ENCODE results near the gene SAMMSON.

SAMMSON gene

DNA sequence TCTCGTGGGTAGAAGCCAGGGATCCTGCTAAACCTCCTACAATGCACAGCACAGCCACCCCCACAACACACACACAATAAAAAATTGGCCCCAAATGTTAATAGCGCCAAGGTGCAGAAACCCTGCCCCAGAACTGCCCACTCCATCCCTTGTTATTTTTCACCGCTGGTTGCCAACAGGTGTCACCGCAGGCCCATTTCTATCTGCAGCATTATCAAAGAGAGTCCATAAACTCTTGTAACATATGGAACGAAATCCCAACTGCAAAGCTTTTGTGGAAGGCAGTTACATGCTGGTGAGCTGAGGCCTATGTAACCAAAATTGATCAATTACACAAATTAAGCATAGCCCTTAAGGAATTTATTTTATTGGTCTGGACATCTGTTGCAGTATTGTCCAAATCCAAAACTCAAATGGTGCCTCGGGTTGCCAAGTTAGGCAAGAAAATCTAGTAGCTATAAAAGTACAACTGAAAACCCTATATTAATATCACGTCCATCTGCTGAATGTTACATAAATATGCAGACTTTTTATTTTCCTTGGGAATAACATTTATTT lies 66.2 kb downstream of the SAMMSON start:
- TF ChIP-seq, protein P1, sequence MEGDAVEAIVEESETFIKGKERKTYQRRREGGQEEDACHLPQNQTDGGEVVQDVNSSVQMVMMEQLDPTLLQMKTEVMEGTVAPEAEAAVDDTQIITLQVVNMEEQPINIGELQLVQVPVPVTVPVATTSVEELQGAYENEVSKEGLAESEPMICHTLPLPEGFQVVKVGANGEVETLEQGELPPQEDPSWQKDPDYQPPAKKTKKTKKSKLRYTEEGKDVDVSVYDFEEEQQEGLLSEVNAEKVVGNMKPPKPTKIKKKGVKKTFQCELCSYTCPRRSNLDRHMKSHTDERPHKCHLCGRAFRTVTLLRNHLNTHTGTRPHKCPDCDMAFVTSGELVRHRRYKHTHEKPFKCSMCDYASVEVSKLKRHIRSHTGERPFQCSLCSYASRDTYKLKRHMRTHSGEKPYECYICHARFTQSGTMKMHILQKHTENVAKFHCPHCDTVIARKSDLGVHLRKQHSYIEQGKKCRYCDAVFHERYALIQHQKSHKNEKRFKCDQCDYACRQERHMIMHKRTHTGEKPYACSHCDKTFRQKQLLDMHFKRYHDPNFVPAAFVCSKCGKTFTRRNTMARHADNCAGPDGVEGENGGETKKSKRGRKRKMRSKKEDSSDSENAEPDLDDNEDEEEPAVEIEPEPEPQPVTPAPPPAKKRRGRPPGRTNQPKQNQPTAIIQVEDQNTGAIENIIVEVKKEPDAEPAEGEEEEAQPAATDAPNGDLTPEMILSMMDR (IDR thresholded peaks at IDR 0.05; ENCODE audit: insufficient read depth, low read depth, low read length, missing control alignments), result no peak
- no peak overlapping the region for H3K4me3 ChIP-seq (ENCODE audit: low read depth, low read length)
- DNase-seq (ENCODE audit: low read depth), result no peak

DNA sequence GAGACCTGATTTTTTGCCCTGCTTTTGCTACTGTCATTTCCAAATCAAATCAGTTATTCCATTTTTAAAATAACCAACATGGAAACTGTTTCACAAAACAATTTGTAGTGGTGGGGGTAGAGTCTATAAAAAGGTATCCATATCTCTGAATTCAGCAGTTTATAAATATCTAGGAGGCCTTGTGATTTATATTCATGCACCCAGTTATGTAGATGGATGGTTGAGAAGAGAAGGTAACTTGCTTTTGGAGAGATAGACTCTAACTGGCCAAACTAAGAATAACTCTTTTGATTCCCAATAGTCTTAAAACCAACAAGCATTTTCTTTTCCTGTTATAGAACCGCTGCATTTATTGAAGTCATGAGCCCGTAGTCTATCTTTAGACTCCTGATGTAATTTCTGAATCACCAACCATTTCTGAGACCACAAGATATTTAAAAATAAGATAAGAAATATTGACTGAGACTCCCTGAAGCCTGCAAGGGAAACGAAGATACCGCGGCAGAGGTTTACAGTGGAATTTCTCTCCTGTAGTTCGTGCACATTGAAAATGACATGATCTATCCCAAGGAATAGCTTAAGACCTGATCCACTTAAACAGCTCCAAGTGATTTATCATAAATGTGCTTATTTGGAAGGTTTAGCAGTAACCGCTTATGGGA lies 68.5 kb downstream of the SAMMSON start:
- no peak overlapping the region for H3K4me3 ChIP-seq (ENCODE audit: low read depth, low read length)
- no peak for DNase-seq (ENCODE audit: low read depth)

DNA sequence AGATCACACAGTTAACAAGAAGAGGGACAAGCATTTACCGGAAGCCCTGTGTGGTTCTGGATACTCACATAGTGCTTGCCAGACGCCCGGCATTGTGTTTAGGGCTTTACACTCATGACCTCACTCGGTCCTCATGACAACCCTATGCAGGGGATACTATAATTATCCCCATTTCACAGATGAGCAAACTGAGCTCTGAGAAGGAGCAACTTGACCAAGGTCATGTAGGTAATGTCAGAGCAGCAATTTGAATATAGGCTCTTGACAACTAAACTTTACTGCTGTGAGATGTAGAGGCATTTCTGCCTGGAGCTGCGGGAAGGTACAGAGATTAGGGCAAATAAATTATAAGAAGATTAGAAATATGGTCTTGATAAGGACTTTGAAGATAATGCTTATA lies 70.0 kb downstream of the SAMMSON start:
- TF ChIP-seq, protein P1 (IDR thresholded peaks at IDR 0.05; ENCODE audit: insufficient read depth, low read depth, low read length, missing control alignments), result no peak
- H3K4me3 ChIP-seq (ENCODE audit: low read depth, low read length), result no peak overlapping the region
- peak; percentile 6 for DNase-seq (ENCODE audit: low read depth)

More for the DNA sequence above, 68.5 kb downstream of the SAMMSON start:
- TF ChIP-seq, protein P1 (IDR thresholded peaks at IDR 0.05; ENCODE audit: insufficient read depth, low read depth, low read length, missing control alignments), result no peak

DNA sequence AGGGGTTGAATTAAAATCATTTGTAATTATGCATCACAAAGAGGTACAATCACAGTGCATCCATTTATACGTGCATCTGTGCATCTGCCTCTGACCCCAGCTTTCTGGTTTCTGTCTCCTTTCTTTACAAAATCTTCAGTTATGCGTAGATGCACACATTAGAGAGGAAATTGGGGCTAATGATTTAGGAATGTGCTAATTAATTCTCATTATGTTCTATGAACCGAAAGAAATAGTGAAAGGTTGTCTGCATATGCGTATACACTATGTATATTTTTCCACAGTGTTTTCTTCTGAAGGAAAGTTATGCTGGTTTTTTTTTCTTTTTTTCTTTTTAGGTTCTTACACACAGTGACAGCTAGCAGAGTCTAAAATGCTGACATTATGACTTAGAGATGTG lies 71.6 kb downstream of the SAMMSON start:
- TF ChIP-seq, protein P1 (IDR thresholded peaks at IDR 0.05; ENCODE audit: insufficient read depth, low read depth, low read length, missing control alignments), result no peak
- no peak overlapping the region for H3K4me3 ChIP-seq (ENCODE audit: low read depth, low read length)
- no peak for DNase-seq (ENCODE audit: low read depth)

DNA sequence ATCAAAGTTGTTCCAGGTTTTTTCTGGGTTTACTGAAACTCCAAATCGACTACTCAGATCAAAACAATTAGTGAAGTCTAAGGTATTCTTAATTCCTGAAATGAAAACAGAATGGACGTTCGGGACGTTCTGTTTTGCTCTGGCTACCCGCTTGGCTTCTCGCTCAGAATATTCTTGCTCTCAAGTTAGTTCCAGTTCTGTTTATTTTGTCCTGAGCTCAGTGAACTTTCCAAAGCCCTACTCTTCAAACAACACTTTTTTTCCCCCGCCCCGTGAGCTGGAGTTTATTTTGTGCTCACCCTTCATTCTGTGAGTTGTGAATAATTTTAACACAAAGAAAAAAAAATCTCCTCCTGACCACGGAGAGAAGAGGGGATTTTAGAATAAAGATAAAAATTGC lies 72.6 kb downstream of the SAMMSON start:
- H3K4me3 ChIP-seq (ENCODE audit: low read depth, low read length), result no peak overlapping the region
- TF ChIP-seq, protein P1 (IDR thresholded peaks at IDR 0.05; ENCODE audit: insufficient read depth, low read depth, low read length, missing control alignments), result no peak

DNA sequence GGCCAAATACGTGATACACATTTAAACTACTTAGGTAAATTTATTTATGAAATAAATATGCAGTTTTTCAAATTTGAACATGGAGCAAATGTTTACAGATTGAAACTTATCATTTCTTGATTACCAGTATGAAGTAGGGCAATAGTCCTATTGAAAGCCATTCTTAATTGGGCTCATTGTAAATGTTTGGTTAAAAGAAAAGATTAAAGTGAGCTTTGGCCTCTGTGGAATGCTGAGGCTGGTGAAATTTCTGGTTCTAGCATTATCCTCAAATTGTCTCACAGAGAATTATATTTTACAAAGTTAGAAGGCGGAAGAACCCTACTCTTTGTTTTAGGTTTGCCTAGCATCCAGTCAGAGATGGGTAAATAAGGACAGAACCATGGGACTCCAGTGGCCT lies 73.2 kb downstream of the SAMMSON start:
- no peak overlapping the region for H3K4me3 ChIP-seq (ENCODE audit: low read depth, low read length)
- TF ChIP-seq, protein P1 (IDR thresholded peaks at IDR 0.05; ENCODE audit: insufficient read depth, low read depth, low read length, missing control alignments), result no peak
- no peak for DNase-seq (ENCODE audit: low read depth)

More for the DNA sequence above, 72.6 kb downstream of the SAMMSON start:
- DNase-seq (ENCODE audit: low read depth), result no peak

DNA sequence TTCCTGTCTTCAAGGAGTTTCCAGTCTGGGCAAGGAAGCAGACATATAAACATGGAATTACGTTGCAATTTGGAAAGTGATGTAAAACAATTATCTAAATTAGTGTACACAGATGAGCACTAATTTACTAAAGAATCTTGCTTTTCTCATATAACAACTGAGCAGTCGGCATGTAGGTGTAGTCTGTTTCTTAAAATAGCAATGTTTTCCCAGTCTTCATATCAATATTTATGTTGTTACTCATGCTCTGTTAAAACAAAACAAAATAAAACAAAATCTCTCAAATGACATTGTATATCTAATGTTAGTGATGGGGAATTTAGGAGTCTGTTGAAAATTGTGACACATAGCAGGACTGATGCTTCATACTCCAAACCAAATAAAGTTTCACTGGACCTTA lies 75.6 kb downstream of the SAMMSON start:
- no peak overlapping the region for H3K4me3 ChIP-seq (ENCODE audit: low read depth, low read length)
- TF ChIP-seq, protein P1 (IDR thresholded peaks at IDR 0.05; ENCODE audit: insufficient read depth, low read depth, low read length, missing control alignments), result no peak
- no peak for DNase-seq (ENCODE audit: low read depth)
